Stomach (tissue), 9 donors: ENCODE data around the gene TSSK1B. TPM values are rescaled to one million over a fixed set of nuclear protein-coding genes. Genes with fewer than 3 reads are reported as not detected.
A peak's percentile ranks its signal among the peaks of the same experiment; 100 is the strongest.

Source experiments
- DNase-seq, 2 donors: peaks; one replicate each; pipeline versions ENCODE4 v3.0.0 to v3.0.0-alpha.2; 2013 to 2019
- H3K27ac ChIP-seq, 5 donors: fragments of 200-600 bp in 4 of 5; sonication (generic) in 4 of 5; one replicate each; pipeline ENCODE4 v1.5.1; 2013 to 2019; ENCODE audit warnings: mild to moderate bottlenecking in 1 of 5, moderate library complexity in 1 of 5
- H3K27me3 ChIP-seq, 3 donors: fragments of 200-600 bp; sonication (generic); one replicate each; pipeline ENCODE4 v1.5.1; 2017 to 2019; ENCODE audit warnings: mixed run types in 1 of 3
- H3K36me3 ChIP-seq, 4 donors: fragments of 200-600 bp; sonication (generic); 1 replicate in 3 of 4; 2 replicates in 1 of 4; pipeline ENCODE4 v1.5.1; 2016 to 2019
- H3K4me1 ChIP-seq, 4 donors: fragments of 200-600 bp; sonication (generic); one replicate each; pipeline ENCODE4 v1.5.1; 2016 to 2019
- H3K4me3 ChIP-seq, 4 donors: fragments of 200-600 bp; sonication (generic) in 3 of 4; one replicate each; pipeline ENCODE4 v1.5.1; 2016 to 2019; ENCODE audit warnings: mild to moderate bottlenecking in 1 of 4
- H3K9me3 ChIP-seq, 4 donors: fragments of 200-600 bp; sonication (generic); one replicate each; pipeline ENCODE4 v1.5.1; 2016 to 2019
- CTCF ChIP-seq, 7 experiments: fragments of 450-650 bp in 4 of 7; fragments of 200-600 bp in 3 of 7; sonication (generic) in 3 of 7; IDR thresholded peaks; one replicate each; pipeline ENCODE4 v1.5.1; 2016 to 2019; ENCODE audit warnings: antibody characterized with exemption in 7 of 7, control low read depth in 2 of 7, mild to moderate bottlenecking in 1 of 7
- EP300 ChIP-seq: sonication (generic); formaldehyde crosslinking; IDR thresholded peaks from one replicate; pipeline ENCODE4 v1.6.1; 2017; ENCODE audit warnings: antibody characterized with exemption
- POLR2A ChIP-seq, 4 donors: fragments of 450-650 bp; IDR thresholded peaks; one replicate each; pipeline ENCODE4 v1.6.1; 2016; ENCODE audit warnings: antibody characterized with exemption in 4 of 4, control low read depth in 2 of 4, mild to moderate bottlenecking in 1 of 4, moderate library complexity in 1 of 4
- POLR2AphosphoS5 ChIP-seq, 3 donors: sonication (generic); formaldehyde crosslinking; IDR thresholded peaks; one replicate each; pipeline ENCODE4 v1.6.1; 2016; ENCODE audit warnings: antibody characterized with exemption in 3 of 3
- WGBS, 5 donors: extraction: QIAGEN DNeasy Blood & Tissue Kit in 3 of 5; methylation state at CpG; one replicate each; pipeline versions ENCODE4 v1.1.5 to v1.1.7; 2013 to 2018; 5-methylcytosine and 5-hydroxymethylcytosine counted together
- intact Hi-C: fragments of 100-400 bp; cut with DNase I; formaldehyde crosslinking; loops from one replicate; pipeline ENCODE4 v1.15.1; 2023; ENCODE audit warnings: low total_unique reads
- polyA plus RNA-seq, 3 donors: library from polyadenylated mRNA; stranded (reverse); fragments of 200-250 nt; gene quantifications; one replicate each; pipeline ENCODE4 v1.2.3, GENCODE V29; 2013
- total RNA-seq, 5 donors: library from RNA; depleted of rRNA; stranded (reverse); fragments of >200 nt; gene quantifications; one replicate each; pipeline versions ENCODE4 v1.1.0 to v1.2.3, GENCODE V29; 2014 to 2016
- donor health status: healthy with polysubstance abuse.
- donor health status: Bipolar disorder and iron deficiency.
- donor health status: healthy.

The TSSK1B gene
- total and polyA plus RNA-seq, 8 donors: 0.18 TPM; not detected in 7

- Histone ChIP-seq H3K4me3 (no peak overlapping the region), H3K27ac (no peak overlapping the region), H3K36me3 (no peaks in the 10 kb centered on the region), H3K4me1 (peaks cover 0 to 3% (median 0%) of the 10 kb centered on the region in 4 donors), H3K27me3 (no peaks in the 10 kb centered on the region), H3K9me3 (no peaks in the 10 kb centered on the region)
- TF ChIP-seq CTCF (IDR thresholded peaks at IDR 0.05) (no peak), EP300 (no peak), POLR2AphosphoS5 (IDR thresholded peaks at IDR 0.05) (no peak), POLR2A (IDR thresholded peaks at IDR 0.05) (no peak)
- DNase-seq: peak in 1 of 2 donors; percentile 72
- WGBS, 5 donors: 69 to 88% (median 74%) methylated on average over 1 of the region's 1 CpG
- intact Hi-C loops: no loop called here
Observed at GRCh38 chr5:113437111-113437510, 2.3 kb upstream of the TSSK1B start.

- WGBS, 5 donors: 53 to 69% (median 62%) methylated on average over 4 of the region's 4 CpGs
- H3K27me3 ChIP-seq: no peaks in the 10 kb centered on the region
Observed at GRCh38 chr5:113435575-113435974, 786 bp upstream of the TSSK1B start.

GRCh38 chr5:113433862-113434612 lies 752 bp downstream of the TSSK1B start:
- Histone ChIP-seq H3K9me3 (no peaks in the 10 kb centered on the region), H3K4me3 (no peak overlapping the region), H3K36me3 (no peaks in the 10 kb centered on the region), H3K4me1 (peaks cover 0 to 3% (median 0%) of the 10 kb centered on the region in 4 donors), H3K27me3 (no peaks in the 10 kb centered on the region), H3K27ac (no peak overlapping the region)
- 94 to 98% (median 97%) methylated on average over 24 to 38 of the region's 38 CpGs for WGBS, 5 donors
- intact Hi-C loops: no loop called here
- DNase-seq: no peak
- no peak for TF ChIP-seq POLR2A (IDR thresholded peaks at IDR 0.05)
- TF ChIP-seq EP300: no peak
- TF ChIP-seq CTCF (IDR thresholded peaks at IDR 0.05): no peak
- TF ChIP-seq POLR2AphosphoS5 (IDR thresholded peaks at IDR 0.05): no peak

More at GRCh38 chr5:113435575-113435974, 786 bp upstream of the TSSK1B start:
- Histone ChIP-seq H3K4me3 (no peak overlapping the region), H3K27ac (no peak overlapping the region), H3K36me3 (no peaks in the 10 kb centered on the region), H3K4me1 (peaks cover 0 to 3% (median 0%) of the 10 kb centered on the region in 4 donors), H3K9me3 (no peaks in the 10 kb centered on the region)
- intact Hi-C loops: no loop called here
- DNase-seq: peak in 1 of 2 donors; percentile 27
- no peak for TF ChIP-seq POLR2AphosphoS5 (IDR thresholded peaks at IDR 0.05)
- no peak for TF ChIP-seq CTCF (IDR thresholded peaks at IDR 0.05)
- no peak for TF ChIP-seq POLR2A (IDR thresholded peaks at IDR 0.05)
- TF ChIP-seq EP300: no peak

GRCh38 chr5:113433071-113433470 lies 1.7 kb downstream of the TSSK1B start:
- Histone ChIP-seq H3K36me3 (no peaks in the 10 kb centered on the region), H3K4me3 (no peak overlapping the region), H3K4me1 (peaks cover 0 to 3% (median 0%) of the 10 kb centered on the region in 4 donors), H3K9me3 (no peaks in the 10 kb centered on the region), H3K27ac (no peak overlapping the region), H3K27me3 (no peaks in the 10 kb centered on the region)
- no peak for TF ChIP-seq POLR2A (IDR thresholded peaks at IDR 0.05)
- TF ChIP-seq CTCF (IDR thresholded peaks at IDR 0.05): no peak
- TF ChIP-seq POLR2AphosphoS5 (IDR thresholded peaks at IDR 0.05): no peak
- no peak for TF ChIP-seq EP300
- DNase-seq: no peak
- intact Hi-C loops: no loop called here
- 90 to 98% (median 94%) methylated on average over 16 to 21 of the region's 21 CpGs for whole genome bisulfite sequencing, 5 donors
